ENCODE measurements around the gene PGAM4.
"Not testable (repeated sequence)": the region's sequence is repeated elsewhere in the genome, so short reads cannot be mapped to it uniquely, and the experiment has no call there.

The PGAM4 gene

GRCh38 chrX:77969538-77969937, at the start of gene PGAM4:
Gene PGAM4 (minus strand): TSS chrX:77969638. CDS start chrX:77969638, 0 bp downstream.
- no peak for DNase-seq (ENCODE audit: low read depth in 2 of 2)

GRCh38 chrX:78011846-78012245, 42.4 kb upstream of the PGAM4 start:
- DNase-seq (ENCODE audit: low read depth in 2 of 2): no peak

GRCh38 chrX:77979870-77980269, 10.4 kb upstream of the PGAM4 start:
- no peak for DNase-seq (ENCODE audit: low read depth in 2 of 2)

- DNase-seq (ENCODE audit: low read depth in 2 of 2): no peak
Observed at GRCh38 chrX:77977518-77977917, 8.1 kb upstream of the PGAM4 start.

GRCh38 chrX:77977095-77977494, 7.7 kb upstream of the PGAM4 start:
- no peak for DNase-seq (ENCODE audit: low read depth in 2 of 2)

GRCh38 chrX:77975755-77976154, 6.3 kb upstream of the PGAM4 start:
- DNase-seq (ENCODE audit: low read depth in 2 of 2): no peak

GRCh38 chrX:77967631-77968030, 1.8 kb downstream of the PGAM4 start:
- DNase-seq (ENCODE audit: low read depth in 2 of 2): no peak

GRCh38 chrX:77966361-77966760, 3.1 kb downstream of the PGAM4 start:
- no peak for DNase-seq (ENCODE audit: low read depth in 2 of 2)

- no peak for DNase-seq (ENCODE audit: low read depth in 2 of 2)
Observed at GRCh38 chrX:77962068-77962902, 7.2 kb downstream of the PGAM4 start.

GRCh38 chrX:77961063-77961462, 8.4 kb downstream of the PGAM4 start:
- DNase-seq (ENCODE audit: low read depth in 2 of 2): no peak

GRCh38 chrX:77960567-77960966, 8.9 kb downstream of the PGAM4 start:
- DNase-seq (ENCODE audit: low read depth in 2 of 2): no peak

GRCh38 chrX:77953708-77954107, 15.7 kb downstream of the PGAM4 start:
- DNase-seq (ENCODE audit: low read depth in 2 of 2): no peak

- no peak for DNase-seq (ENCODE audit: low read depth in 2 of 2)
Observed at GRCh38 chrX:77953302-77953701, 16.1 kb downstream of the PGAM4 start.

GRCh38 chrX:77952173-77952572, 17.3 kb downstream of the PGAM4 start:
- no peak for DNase-seq (ENCODE audit: low read depth in 2 of 2)

GRCh38 chrX:77949840-77950239, 19.6 kb downstream of the PGAM4 start:
- no peak for DNase-seq (ENCODE audit: low read depth in 2 of 2)

- DNase-seq (ENCODE audit: low read depth in 2 of 2): no peak
Observed at GRCh38 chrX:77946571-77946970, 22.9 kb downstream of the PGAM4 start.

GRCh38 chrX:77945910-77946545, 23.4 kb downstream of the PGAM4 start:
- no peak for DNase-seq (ENCODE audit: low read depth in 2 of 2)

- not testable (repeated sequence) for DNase-seq (ENCODE audit: low read depth in 2 of 2)
Observed at GRCh38 chrX:77945031-77945430, 24.4 kb downstream of the PGAM4 start.

GRCh38 chrX:77938083-77938680, 31.3 kb downstream of the PGAM4 start:
- no peak for DNase-seq (ENCODE audit: low read depth in 2 of 2)

- no peak for DNase-seq (ENCODE audit: low read depth in 2 of 2)
Observed at GRCh38 chrX:77937291-77937690, 32.1 kb downstream of the PGAM4 start.

- DNase-seq (ENCODE audit: low read depth in 2 of 2): no peak
Observed at GRCh38 chrX:77936299-77936698, 33.1 kb downstream of the PGAM4 start.

- no peak for DNase-seq (ENCODE audit: low read depth in 2 of 2)
Observed at GRCh38 chrX:77935886-77936285, 33.6 kb downstream of the PGAM4 start.

GRCh38 chrX:77930581-77930980, 38.9 kb downstream of the PGAM4 start:
- DNase-seq (ENCODE audit: low read depth in 2 of 2): no peak
